Measurements from ENCODE around the gene DNAH11. TPM values are rescaled to one million over a fixed set of nuclear protein-coding genes. Genes with fewer than 3 reads are reported as not detected.
"Not testable (repeated sequence)": the region's sequence is repeated elsewhere in the genome, so short reads cannot be mapped to it uniquely, and the experiment has no call there.

DNAH11 gene
- total RNA-seq, 2 experiments from 2014 or later: 0.31 to 0.61 TPM

DNA sequence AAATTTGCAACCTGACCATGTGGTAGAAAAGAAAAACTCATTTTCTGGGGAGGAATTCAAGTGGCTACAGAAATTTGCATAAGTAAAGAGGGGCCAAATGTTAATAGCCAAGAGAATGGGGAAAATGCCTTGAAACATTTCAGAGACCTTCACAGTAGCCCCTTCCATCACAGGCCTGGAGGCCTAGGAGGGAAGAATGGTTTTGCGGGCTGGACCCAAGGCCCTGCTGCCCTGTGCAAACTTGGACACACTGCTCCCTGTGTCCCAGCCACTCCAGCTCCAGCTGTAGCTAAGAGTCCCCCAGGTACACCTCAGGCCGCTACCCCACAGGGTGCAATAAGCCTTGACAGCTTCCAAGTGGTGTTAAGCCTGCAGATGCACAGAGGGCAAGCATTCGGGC is 16.4 kb upstream of the DNAH11 start:
- H3K27me3 Mint-ChIP-seq: no peaks in the 10 kb centered on the region
- CTCF ChIA-PET: no interaction called here
- H3K27ac Mint-ChIP-seq: no peak overlapping the region
- no peak overlapping the region for H3K4me3 Mint-ChIP-seq
- POLR2A ChIA-PET: no interaction called here
- no peaks in the 10 kb centered on the region for H3K36me3 Mint-ChIP-seq
- DNase-seq: no peak
- H3K9me3 Mint-ChIP-seq: peaks cover 5% of the 10 kb centered on the region
- no peaks in the 10 kb centered on the region for H3K4me1 Mint-ChIP-seq (ENCODE audit: low read depth)
- intact Hi-C loops (cut with micrococcal nuclease): loop anchor here (5.0 kb wide), 1 partner anchor 269 kb away; no protein-coding TSS in a partner anchor

DNA sequence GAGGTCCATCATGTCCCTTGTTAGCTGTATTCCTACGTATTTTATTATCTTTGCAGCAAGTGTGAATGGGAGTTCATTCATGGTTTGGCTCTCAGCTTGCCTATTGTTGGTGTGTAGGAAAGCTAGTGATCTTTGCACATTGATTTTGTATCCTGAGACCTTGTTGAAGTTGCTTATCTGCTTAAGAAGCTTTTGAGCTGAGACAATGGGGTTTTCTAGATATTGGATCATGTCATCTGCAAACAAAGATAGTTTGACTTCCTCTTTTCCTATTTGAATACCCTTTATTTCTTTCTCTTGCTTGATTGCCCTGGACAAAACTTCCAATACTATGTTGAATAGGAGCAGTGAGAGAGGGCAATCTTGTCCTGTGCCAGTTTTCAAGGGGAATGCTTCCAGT is 10.4 kb upstream of the DNAH11 start:
- H3K36me3 Mint-ChIP-seq; H3K4me3 Mint-ChIP-seq; POLR2A ChIA-PET; H3K27me3 Mint-ChIP-seq; H3K4me1 Mint-ChIP-seq (ENCODE audit: low read depth); intact Hi-C loops (cut with micrococcal nuclease); H3K9me3 Mint-ChIP-seq; DNase-seq; CTCF ChIA-PET; H3K27ac Mint-ChIP-seq: not testable (repeated sequence)

DNA sequence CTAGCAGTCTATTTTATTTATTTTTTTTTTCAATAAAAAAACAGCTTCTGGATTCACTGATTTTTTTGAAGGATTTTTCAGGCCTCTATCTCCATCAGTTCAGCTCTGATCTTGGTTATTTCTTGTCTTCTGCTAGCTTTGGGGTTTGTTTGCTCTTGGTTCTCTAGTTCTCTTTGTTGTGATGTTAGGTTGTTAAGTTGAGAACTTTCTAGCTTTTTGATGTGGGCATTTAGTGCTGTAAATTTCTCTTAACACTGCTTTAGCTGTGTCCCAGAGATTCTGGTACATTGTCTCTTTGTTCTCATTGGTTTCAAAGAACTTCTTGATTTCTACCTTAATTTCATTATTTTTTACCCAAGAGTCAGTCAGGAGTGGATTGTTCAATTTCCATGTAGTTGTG is 9.2 kb upstream of the DNAH11 start:
- intact Hi-C loops (cut with micrococcal nuclease); H3K9me3 Mint-ChIP-seq; H3K4me1 Mint-ChIP-seq (ENCODE audit: low read depth); POLR2A ChIA-PET; H3K4me3 Mint-ChIP-seq; CTCF ChIA-PET; H3K27me3 Mint-ChIP-seq; H3K27ac Mint-ChIP-seq; H3K36me3 Mint-ChIP-seq; DNase-seq: not testable (repeated sequence)

DNA sequence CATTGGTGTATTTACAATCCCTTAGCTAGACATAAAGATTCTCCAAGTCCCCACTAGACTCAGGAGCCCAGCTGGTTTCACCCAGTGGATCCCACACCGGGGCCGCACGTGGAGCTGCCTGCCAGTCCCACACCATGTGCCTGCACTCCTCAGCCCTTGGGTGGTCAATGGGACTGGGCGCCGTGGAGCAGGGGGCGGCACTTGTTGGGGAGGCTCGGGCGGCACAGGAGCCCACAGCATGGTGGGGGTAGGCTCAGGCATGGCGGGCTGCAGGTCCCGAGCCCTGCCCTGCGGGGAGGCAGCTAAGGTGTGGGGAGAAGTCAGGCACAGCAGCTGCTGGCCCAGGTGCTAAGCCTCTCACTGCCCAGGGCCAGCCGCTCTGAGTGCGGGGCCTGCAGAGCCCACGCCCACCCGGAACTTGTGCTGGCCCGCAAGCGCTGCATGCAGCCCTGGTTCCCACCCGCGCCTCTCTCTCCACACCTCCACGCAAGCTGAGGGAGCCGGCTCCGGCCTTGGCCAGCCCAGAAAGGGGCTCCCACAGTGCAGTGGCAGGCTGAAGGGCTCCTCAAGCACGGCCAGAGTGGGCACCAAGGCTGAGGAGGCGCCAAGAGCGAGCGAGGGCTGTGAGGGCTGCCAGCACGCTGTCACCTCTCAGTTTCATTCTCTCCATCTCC is 6.3 kb upstream of the DNAH11 start:
- H3K9me3 Mint-ChIP-seq; H3K4me3 Mint-ChIP-seq; H3K36me3 Mint-ChIP-seq; CTCF ChIA-PET; intact Hi-C loops (cut with micrococcal nuclease); DNase-seq; H3K27ac Mint-ChIP-seq; POLR2A ChIA-PET; H3K4me1 Mint-ChIP-seq (ENCODE audit: low read depth): not testable (repeated sequence)
- peaks cover 26% of the 10 kb centered on the region for H3K27me3 Mint-ChIP-seq

DNA sequence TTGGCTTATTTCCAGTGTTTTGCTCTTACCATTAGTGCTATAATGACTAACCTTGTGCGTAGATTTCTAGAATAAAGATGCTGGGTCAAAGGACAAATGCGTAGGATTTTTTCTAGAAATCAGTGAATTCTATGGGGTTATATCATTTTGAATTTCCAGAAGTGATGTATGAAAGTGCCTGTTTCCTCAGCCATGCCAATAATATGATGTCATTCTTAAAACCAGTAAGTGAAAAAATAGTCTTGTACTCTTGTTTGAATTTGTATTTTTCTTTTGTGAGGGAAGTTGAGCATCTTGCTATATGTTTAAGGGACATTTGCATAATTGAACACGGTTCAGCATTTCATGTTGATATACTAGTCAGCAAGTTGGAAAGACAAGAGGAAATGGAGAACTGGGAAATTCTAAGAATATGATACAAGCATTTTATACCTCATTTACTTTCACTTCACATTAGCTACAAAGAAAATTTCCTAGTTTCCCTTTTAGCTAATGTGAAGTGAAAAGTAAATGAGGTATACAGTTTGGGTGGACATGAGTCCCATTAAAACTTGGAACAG is 3.8 kb upstream of the DNAH11 start:
- Mint-ChIP-seq H3K4me1 (ENCODE audit: low read depth) (peaks cover 5% of the 10 kb centered on the region), H3K36me3 (no peaks in the 10 kb centered on the region), H3K9me3 (no peaks in the 10 kb centered on the region), H3K4me3 (no peak overlapping the region), H3K27ac (no peak overlapping the region), H3K27me3 (peaks cover 44% of the 10 kb centered on the region)
- ChIA-PET POLR2A (no interaction called here), CTCF (no interaction called here)
- DNase-seq: no peak
- intact Hi-C loops (cut with micrococcal nuclease): no loop called here

DNA sequence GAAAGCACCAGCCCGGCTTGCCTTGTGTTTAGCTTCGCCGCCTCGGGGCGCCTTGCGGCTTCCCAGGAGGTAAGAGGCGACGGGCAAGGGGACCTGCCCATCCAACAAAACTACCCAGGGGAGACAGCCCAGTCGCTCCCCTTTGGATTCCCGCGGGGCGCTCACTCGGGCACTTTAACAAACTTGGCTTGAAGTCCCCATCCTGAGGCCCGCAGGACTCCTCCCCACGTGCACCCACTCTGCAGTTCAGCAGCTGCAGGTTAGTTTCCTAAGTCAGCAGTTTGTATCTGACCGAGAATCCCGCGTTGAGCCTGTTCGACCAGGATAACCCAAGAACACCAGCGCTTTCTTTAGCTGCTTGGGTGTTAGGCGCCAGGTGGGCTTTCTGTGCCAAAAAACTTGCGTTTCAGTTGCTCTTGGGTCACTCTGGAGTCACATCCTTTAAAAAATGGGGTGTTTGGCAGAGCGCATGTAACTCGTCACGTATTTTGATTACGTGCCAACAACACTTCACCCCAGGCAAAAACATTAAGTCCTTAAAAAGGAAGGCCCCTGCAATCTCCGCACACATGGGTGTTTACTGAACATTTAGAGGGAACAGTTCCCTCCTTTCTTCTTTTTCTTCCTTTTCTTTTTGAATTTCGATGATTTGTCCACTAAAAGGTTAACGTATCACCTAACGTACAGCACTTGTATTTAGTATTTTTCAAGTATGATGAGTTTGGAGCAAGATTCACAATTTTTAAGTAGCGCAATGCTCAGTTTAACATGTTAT is 876 bp downstream of the DNAH11 start:
- ChIA-PET POLR2A (no interaction called here), CTCF (interaction anchor here (0.8 kb wide), 1 partner anchor 288 kb away, joined by 3 read pairs; no protein-coding TSS in a partner anchor)
- H3K9me3 Mint-ChIP-seq: no peaks in the 10 kb centered on the region
- H3K4me1 Mint-ChIP-seq (ENCODE audit: low read depth): peaks cover 6% of the 10 kb centered on the region
- H3K27me3 Mint-ChIP-seq: peaks cover 60% of the 10 kb centered on the region
- peak overlapping the region; percentile 63 for H3K4me3 Mint-ChIP-seq
- intact Hi-C loops (cut with micrococcal nuclease): loop anchor here (5.0 kb wide), 1 partner anchor 751 kb away; no protein-coding TSS in a partner anchor
- H3K27ac Mint-ChIP-seq: no peak overlapping the region
- no peak for DNase-seq
- H3K36me3 Mint-ChIP-seq: no peaks in the 10 kb centered on the region

DNA sequence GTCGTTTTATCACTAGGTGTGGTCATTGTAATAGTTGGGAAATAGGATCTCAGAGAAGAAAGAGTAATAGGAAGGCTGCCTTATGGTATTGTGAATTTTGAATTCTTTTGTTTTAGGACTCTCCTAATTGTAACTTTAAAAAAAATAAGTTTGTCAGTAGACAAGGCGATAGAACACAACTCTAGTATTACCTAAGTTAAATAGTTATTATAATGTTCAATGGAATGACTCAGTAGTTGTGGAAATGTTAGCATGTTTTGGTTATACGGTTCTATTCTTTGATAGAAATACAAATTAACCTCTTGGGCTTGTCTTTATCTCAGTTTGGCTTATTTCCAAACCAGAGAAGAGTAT is 1.4 kb downstream of the DNAH11 start:
- H3K27me3 Mint-ChIP-seq: peaks cover 56% of the 10 kb centered on the region
- peaks cover 6% of the 10 kb centered on the region for H3K4me1 Mint-ChIP-seq (ENCODE audit: low read depth)
- intact Hi-C loops (cut with micrococcal nuclease): loop anchor here (5.0 kb wide), 1 partner anchor 752 kb away; no protein-coding TSS in a partner anchor
- H3K9me3 Mint-ChIP-seq: no peaks in the 10 kb centered on the region
- CTCF ChIA-PET: no interaction called here
- POLR2A ChIA-PET: no interaction called here
- no peak for DNase-seq
- no peaks in the 10 kb centered on the region for H3K36me3 Mint-ChIP-seq
- no peak overlapping the region for H3K4me3 Mint-ChIP-seq
- H3K27ac Mint-ChIP-seq: no peak overlapping the region

DNA sequence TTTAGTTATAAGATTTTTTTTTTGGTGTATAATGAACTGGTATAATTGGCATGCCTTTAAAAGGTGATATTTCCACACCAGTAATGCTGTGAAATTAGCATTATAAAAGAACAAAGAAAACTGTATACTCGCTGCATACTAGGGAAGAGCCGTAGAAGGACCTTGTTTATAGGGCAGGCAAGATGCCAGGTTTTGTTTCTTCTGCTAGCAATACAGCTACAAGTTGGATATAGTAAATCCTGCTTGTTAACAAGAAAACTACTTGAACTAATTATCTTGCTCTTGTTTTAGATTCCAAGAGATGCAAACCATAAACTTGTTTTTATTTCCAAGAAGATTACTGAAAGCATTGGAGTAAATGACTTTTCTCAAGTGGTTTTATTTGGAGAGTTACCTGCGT is 1.9 kb downstream of the DNAH11 start:
- no peaks in the 10 kb centered on the region for H3K36me3 Mint-ChIP-seq
- POLR2A ChIA-PET: no interaction called here
- CTCF ChIA-PET: no interaction called here
- intact Hi-C loops (cut with micrococcal nuclease): loop anchor here (5.0 kb wide), 1 partner anchor 752 kb away; no protein-coding TSS in a partner anchor
- no peaks in the 10 kb centered on the region for H3K9me3 Mint-ChIP-seq
- peaks cover 6% of the 10 kb centered on the region for H3K4me1 Mint-ChIP-seq (ENCODE audit: low read depth)
- no peak overlapping the region for H3K4me3 Mint-ChIP-seq
- no peak overlapping the region for H3K27ac Mint-ChIP-seq
- peaks cover 54% of the 10 kb centered on the region for H3K27me3 Mint-ChIP-seq
- DNase-seq: no peak

DNA sequence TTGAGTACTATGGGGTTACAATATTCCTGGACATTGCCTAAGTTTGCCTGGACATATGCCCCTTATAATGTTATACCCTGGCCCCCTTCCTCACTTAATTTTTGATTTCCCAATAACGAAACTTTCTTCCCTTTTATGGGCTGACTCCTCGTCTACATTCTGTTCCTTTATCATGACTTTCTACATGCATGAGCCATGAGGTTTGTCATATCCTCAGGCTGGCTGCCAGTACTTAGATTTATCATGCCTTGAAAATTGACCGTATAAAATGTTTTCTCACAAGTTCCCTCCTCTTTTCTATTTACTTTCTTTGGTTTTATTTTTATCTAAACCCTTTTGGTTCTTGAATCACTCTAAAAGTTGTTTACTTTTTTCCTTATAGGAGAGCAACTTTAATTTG is 4.7 kb downstream of the DNAH11 start:
- no peak for DNase-seq
- no peak overlapping the region for H3K4me3 Mint-ChIP-seq
- intact Hi-C loops (cut with micrococcal nuclease): no loop called here
- H3K4me1 Mint-ChIP-seq (ENCODE audit: low read depth): peaks cover 6% of the 10 kb centered on the region
- no peaks in the 10 kb centered on the region for H3K9me3 Mint-ChIP-seq
- CTCF ChIA-PET: no interaction called here
- POLR2A ChIA-PET: no interaction called here
- peaks cover 33% of the 10 kb centered on the region for H3K27me3 Mint-ChIP-seq
- no peaks in the 10 kb centered on the region for H3K36me3 Mint-ChIP-seq
- H3K27ac Mint-ChIP-seq: no peak overlapping the region

DNA sequence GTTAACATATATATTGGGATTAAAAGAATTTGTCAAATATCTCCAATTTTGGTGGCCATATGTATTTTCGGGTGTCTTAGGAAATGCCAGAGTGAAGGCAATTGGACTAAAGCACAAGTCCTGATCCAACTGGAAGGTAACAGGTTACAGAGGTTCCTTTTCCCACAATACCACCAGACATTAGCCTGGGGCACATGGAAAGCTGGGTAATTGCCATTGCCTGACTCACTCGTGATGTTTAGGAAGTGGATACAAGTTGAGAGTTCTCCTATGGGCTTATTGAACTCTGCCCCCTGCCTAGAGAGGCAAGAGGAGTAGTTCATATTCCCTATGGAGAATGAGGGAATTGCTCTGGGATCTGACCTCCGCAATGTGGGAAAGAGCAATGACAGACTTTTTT is 5.7 kb downstream of the DNAH11 start:
- CTCF ChIA-PET: interaction anchor here (1.2 kb wide), 1 partner anchor 292 kb away, joined by 3 read pairs; no protein-coding TSS in a partner anchor
- Mint-ChIP-seq H3K9me3 (no peaks in the 10 kb centered on the region), H3K27ac (no peak overlapping the region), H3K27me3 (peaks cover 26% of the 10 kb centered on the region), H3K36me3 (no peaks in the 10 kb centered on the region), H3K4me3 (no peak overlapping the region), H3K4me1 (ENCODE audit: low read depth) (peaks cover 6% of the 10 kb centered on the region)
- intact Hi-C loops (cut with micrococcal nuclease): no loop called here
- POLR2A ChIA-PET: no interaction called here
- DNase-seq: no peak

DNA sequence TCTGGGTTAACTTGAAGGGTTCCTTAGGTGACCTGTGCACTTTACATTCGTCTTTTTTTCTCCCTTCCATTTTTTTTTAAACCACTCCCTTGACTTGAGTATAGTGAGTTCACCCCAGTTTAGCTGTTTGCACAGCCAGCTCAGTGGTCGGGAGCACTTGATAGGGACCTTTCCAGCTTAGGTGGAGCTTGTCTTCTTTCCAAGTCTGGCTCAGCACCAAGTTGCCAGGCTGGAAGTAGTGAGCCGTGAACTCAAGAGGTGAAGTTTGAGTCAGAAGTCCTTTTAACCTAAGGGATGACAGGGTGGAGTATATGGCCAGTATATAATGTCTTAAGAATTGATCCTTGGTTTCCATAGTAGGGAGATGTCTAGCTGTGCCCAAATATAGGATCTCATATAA is 7.2 kb downstream of the DNAH11 start:
- intact Hi-C loops (cut with micrococcal nuclease): no loop called here
- H3K9me3 Mint-ChIP-seq: no peaks in the 10 kb centered on the region
- POLR2A ChIA-PET: no interaction called here

DNA sequence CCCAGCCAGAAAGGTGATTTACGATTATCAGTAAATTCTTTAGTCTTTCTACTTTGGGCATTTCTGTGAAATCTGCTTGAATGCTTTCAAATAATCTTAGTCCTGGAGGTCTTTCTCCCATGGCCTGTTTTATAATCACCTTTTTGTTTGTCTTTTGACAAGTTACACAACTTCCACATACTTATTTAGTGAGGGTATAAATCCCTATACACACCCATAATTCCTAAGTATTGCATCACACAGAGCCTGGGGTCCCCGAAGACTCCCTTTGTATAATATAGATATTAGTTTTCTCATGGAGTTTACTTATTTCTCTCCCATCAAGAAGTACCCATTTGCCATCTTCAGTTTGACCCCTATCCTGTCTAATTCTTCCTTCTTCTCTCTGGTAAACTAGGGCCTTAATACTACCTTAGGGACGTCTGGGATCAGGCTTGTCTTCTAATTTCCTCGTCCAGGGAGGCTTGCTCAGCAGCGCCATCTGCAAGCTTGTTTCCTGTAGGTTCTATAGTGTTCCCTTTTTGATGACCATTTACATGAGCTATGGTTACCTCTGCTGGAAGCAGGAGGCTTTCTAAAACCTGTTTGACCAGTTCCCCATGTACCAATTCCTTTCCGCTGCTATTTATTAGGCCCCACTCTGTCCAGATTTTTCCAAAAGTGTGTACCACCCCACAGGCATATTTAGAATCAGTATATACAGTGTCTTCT is 8.1 kb downstream of the DNAH11 start:
- Mint-ChIP-seq H3K27me3 (peaks cover 10% of the 10 kb centered on the region), H3K9me3 (no peaks in the 10 kb centered on the region), H3K4me1 (ENCODE audit: low read depth) (no peaks in the 10 kb centered on the region), H3K27ac (no peak overlapping the region), H3K36me3 (no peaks in the 10 kb centered on the region), H3K4me3 (no peak overlapping the region)
- intact Hi-C loops (cut with micrococcal nuclease): no loop called here
- POLR2A ChIA-PET: no interaction called here
- CTCF ChIA-PET: interaction anchor here (0.9 kb wide), 1 partner anchor 295 kb away, joined by 3 read pairs; no protein-coding TSS in a partner anchor
- DNase-seq: no peak

More for the DNA sequence above, 7.2 kb downstream of the DNAH11 start:
- Mint-ChIP-seq H3K27me3 (peaks cover 16% of the 10 kb centered on the region), H3K4me3 (no peak overlapping the region), H3K4me1 (ENCODE audit: low read depth) (no peaks in the 10 kb centered on the region), H3K36me3 (no peaks in the 10 kb centered on the region), H3K27ac (no peak overlapping the region)
- CTCF ChIA-PET: no interaction called here
- DNase-seq: no peak

Measured in activated CD4-positive, alpha-beta memory T cell treated with anti-CD3 and anti-CD28 coated beads for 36 hours (primary cell).